Retina (tissue), 1 donor: ENCODE measurements around the gene CDC14B.

Experiments
- DNase-seq: peaks from one replicate; pipeline ENCODE4 v3.0.0-alpha.2; 2016

Gene CDC14B

DNA sequence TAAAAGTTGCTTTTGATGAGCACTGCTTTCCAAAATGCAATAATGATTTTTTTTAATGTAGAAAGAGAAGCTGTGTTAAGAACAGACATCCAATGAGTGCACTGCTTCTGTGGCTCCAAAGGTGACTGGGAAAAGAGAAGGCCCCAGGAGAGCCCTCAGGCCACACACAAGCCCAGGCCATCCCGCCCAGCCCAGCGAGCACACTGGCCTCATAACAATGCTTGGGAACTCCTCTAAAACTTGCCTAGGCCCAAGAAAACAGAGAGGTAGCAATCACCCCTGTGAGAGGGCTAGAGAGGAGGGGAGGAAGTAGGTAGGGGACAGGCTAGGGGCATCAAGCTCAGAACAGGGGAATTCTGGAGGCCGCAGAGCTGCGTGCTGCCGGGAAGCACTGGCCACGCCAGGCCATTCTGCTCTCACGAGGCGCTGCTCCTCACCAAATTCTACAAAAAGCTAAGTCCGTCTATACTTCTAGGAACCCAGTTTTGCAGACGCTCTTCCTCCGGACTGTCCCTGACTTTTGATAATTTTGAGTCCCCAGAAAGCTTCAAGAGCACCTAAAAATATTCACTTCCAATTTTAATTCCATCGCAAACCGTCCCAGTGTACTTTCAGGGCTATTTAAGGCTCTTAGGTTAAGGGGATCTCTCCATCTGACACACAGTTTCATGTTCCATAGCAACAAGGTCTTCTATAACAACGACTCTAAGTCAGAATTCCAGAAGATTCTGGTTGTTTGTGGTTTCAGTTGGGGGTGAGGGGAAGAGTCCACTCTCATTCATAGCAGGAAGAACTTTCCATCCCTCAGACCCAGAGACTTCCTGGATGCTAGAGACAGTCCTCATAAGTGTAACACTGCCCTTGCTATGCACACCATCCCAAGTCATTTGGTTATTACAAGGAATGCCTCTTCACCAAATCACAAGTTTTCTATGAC, 118.7 kb downstream of the CDC14B start:
- DNase-seq: no peak

DNA sequence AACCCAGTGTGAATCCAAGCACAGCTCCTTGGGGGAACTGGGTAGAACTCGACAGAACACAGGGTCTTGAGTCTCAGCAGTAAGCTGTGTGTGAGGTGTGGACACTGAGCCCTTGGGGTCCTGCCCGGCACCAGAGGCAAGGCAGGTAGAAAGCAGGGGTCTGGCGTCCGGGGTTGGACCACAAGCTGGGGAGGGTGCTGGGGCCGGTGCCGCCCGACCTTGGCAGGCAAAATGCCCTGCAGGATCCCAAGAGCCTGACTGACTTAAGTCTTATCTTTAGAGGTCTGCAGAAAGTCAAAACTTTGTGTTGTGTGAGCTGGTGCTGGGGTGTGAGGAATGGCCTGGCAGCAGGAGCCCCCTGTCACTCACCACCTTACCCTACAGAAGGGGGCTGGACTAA, 120.4 kb downstream of the CDC14B start:
- DNase-seq: no peak

DNA sequence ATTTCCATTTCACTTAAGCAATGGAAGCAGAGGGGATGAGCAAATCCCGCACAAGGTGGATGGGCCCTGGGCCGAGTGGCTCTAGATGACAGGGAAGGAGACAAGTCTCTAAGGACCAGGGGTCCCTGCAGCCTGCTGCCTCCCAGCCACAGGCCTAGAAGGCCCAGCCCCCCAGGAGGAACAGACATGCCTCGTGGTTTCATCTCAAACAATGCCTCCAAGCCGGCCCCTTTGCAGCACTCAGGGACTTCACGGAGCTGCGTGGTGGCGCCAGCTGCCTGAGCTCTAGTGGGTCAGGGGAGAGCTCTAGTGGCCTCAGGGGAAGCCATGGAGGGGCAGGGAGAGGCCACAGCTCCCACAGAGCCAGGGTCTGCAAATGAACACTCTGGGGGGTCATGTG, 120.8 kb downstream of the CDC14B start:
- no peak for DNase-seq

DNA sequence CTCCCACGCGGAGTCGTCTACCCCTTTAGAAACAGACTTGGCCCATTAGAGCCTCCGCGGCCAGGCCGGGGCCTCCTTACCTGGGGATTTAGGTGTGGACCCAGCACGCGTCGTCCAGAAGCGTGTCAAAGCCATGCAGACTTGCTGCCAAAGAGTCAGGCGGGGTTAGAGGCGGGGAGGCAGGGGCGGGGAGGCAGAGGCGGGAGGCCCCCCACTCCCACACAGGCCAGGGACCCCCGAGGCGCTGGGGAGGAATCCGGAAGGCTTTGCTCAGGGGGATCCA, 122.6 kb downstream of the CDC14B start:
- DNase-seq: no peak

DNA sequence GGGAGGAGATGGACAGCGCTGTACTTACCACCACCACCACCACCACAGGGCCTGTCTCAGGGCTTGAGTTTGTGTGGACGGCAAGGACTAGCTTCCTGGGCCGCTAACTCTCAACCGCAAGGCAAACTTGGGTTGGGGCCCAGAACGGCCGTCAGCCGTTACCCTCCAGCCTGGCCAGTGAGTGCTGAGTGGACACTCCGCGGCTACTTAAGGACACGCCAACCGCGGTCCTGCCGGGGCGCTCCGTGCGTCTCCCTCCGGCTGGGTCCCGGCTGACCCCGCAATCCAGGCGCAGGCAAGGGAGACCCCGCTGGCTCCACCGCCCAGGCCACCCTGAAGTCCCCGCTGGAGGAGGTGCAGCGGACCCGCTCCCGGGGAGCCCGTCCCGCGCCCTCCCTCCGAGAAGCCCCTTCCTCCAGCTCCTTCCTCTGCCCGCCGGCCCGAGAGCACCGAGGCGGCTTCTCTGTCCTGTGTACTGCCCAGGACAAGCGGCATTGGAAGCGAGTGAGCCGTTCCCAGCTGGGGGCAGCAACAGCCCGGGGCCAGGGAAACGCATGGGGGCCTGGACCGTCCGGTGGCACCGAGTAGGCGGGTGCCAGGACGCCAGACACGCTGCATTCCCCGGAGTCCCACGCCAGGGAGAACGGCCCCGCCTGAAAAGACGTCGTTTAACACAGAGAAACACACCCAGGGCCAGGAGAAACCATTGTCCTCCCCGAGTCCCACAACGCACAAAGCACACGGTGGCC, 123.1 kb downstream of the CDC14B start:
- DNase-seq: no peak

DNA sequence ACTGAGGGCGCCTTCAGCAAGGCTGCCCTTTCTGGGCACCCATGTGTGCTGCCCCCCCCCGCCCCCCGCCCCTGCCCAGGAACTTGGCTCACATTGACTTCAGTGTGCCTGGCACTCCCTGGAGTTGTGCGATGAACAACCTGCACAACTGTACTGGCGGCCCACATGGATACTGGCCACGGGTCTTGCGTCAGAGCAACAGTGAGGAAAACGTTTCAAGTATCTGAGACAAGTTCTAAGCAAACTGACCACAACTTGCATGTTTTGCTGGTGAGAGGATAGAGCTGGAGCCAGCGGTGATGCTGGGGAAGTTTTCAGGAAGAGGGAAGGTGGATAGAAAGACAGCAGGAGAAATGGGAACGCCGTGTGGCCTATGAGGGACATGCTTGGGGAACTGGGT, 124.3 kb downstream of the CDC14B start:
- no peak for DNase-seq

DNA sequence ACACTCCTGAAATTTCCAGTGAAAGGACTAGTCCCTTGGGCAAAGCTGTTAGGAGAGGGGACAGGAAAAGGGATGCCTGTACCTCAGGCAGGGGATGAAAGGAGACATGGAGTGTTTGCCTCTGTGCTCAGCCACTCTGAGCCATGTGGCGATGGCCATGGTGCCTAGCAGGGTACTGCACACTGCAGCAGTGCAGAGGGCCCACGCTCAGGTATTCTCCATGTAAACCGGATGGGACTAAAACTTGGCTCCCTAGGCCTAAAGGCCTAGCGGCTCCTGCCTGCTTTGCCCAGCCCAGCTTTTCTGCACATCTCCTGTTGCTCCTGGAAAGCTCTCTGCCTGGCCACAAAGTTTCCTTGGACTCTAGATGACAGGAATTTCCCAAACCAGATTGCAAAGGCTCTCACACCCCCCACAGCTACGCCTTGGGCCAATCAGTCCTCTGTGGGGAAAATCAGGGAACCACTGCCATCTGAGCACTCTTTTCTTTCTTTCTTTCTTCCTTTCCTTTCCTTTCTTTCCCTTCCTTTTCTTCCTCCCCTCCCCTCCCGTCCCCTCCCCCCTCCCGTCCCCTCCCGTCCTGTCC, 125.3 kb downstream of the CDC14B start:
- DNase-seq: no peak

DNA sequence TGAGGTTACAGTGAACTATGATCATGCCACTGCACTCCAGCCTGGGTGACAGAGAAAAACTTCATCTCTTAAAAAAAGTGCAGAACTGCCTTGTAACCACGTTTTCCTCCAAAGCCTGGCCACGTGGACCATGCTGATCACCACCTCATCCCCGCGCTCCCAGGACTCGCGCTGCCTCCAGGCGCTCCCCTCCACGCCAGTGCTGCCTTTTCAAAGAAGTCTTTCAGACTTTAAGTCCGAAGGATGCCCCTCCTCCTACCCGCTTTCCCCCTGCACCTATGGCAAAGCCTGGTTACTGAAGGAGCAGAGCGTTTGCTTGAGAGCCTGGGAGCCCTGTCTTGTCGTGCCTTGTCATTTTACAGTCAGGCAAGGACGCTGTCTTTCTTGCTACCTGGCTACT, 125.9 kb downstream of the CDC14B start:
- no peak for DNase-seq

DNA sequence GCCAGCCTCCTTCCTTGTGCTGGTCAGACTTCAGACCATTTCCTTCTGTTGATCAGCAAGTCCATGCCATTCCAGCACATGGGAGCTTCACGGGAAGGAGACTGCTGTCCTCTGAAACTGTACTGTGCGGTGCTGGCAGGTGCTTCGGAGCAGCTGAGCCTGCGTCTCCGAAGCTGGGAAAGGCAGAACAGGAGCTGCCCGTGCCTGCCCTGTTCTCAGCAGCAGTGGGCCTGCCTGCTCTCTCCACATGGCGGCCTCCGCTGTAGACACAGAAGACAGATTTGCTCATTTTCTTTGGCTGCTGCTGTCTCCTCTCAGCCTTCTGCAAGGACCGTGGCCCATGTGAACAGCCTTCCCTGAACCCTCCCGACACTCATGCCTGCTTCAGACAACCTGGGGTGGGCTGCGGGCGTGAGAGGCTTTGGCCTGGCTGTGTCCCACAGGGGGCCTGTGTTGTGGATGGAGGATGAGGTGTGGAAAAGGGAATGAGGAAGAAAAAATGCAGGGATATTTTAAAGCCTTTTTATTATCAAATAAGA, 126.6 kb downstream of the CDC14B start:
- no peak for DNase-seq

DNA sequence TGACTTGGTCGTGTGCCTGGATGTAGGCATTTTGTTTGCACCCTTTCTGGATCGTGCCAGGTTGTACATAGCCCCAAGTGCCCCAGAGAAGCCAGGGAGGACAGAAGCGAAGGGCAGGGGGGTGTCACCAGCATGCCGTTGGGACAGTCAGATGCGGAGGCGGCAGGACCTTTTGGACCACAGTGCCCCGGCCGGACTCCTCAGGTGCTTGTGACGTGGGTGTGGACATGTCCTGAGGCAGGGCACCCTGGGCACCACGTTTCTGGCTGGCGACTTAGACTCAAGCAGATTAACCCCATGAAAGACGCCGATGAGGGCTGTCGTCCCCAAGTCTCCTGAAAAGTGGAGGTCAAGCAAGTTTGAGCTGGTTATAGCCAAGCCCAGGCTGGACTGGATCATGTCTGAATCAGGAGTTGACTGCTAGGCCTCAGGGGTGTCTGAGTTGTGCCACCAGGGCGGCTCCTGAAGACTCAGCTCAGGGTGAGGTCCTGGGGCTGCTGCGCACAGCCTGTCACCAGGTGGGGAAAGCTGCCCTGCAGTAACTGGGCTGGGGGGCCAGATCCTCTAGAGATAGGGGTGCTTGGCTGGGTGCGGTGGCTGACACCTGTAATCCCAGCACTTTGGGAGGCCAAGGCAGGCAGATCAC, 127.6 kb downstream of the CDC14B start:
- DNase-seq: no peak

DNA sequence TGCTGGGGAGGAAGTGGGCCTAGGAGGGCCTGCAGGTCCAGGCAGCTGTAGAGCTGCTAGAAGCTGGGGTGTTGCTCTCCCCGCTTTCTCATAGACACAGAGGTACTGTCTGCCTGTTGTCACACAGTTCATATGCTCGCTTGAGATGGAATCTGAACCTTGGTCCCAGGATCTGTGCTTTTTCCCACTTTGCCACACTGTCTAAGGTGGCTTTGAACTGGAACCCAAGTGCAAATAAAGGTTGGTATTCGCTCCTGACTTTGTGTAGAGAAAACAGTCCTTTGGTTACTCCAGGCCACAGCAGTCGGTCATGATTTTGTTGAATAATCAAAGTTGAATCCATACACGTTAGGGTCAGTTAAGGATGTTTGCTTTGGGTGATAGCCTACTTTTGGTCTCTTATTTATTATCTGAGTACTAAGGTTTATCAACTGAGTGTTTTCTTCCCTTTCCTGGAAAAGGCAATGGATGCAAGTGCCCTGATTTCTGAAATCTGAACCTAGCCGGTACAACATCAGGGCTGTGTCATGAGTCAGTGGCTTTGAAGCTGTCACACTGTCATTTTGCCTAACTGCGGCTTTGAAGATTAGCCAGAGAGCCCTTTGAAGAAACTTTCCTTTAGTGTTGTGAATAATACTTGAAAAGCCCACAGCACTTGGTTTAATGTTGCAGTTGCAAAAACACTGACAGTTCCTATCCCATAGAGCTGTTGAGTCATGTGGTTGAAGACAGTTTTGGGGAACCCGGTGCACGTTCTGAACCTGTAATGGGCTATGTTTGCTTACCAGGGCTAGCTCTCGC, 128.4 kb downstream of the CDC14B start:
- DNase-seq: no peak

DNA sequence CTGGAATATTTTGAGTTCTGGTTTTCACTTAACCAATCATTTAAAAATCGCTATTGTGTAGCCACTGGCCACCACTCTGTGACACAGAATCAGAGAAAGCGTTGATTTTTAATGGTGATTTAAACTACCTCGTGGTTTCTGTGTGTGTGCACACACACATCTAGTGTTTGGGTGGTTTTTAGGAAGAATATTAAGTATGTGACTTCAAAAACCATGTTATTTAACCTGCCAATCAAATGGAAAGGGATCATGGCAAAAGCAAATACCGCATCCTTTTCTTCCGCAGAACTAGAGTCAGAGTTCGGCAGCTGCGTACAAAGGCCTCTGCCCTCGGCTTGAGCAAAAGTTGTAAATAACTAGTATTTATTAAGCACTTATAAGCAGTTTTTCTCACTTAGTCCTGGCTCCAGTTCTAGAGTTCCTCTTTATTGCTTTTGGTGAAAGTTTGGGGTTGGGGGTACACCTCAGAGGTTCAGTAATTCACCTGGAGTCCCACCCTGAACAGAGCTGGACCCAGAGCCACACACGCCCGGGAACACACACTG, 129.0 kb downstream of the CDC14B start:
- DNase-seq: no peak

DNA sequence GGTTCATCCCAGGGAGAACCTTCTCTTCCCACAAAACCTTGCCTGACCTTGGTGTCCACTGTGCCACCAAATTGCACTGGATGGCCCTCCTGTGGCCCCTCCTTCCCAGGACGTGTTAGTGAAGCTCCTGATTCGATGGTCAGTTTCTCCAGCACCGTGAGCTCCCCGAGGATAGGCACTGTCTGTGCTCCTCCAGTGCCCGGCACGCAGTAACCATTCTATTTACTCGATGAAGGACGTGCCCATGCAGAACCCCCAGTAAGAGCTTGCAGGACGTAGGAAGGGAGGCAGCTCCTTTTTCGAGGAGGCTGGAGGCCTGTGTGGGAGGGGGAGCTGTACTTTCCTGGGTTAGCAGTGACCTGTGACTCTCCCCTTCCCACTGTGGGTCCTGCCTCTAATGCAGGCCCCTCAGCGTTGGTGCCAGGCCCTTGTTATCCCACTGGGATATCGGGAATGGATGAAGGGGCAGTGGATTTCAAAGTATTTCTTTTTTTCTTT, 130.1 kb downstream of the CDC14B start:
- DNase-seq: no peak

DNA sequence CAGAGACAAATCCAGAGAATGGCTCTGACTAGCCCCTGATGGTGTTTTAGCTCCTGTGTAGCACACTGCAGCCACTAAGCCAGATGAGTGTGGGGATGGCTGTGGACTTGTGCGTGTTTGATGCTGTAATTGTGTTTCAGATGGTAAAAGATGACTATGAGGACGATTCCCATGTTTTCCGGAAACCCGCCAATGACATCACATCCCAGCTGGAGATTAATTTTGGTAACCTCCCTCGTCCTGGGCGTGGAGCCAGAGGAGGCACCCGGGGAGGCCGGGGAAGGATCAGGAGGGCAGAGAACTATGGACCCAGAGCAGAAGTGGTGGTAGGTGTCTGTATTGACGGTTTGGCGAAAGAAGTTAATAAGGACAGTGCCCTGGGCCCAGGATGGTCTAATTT, 131.7 kb downstream of the CDC14B start:
- no peak for DNase-seq

DNA sequence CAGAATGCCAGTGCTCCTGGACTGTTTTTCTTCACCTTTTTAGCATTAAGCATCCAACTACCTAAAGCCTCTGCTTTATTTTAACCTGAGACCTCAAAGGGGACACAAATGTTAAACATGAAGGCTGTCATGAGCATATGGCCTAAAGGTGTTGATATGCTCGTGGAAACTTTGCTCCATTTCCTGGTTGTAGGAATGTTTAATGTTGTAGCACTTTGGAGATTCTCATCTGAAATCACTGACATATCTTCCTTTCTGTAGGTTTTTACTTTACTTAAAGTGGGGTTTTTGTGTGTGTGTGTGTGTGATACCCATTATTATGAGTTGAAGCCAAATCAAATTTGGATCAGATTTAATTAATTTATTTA, 132.6 kb downstream of the CDC14B start:
- no peak for DNase-seq

DNA sequence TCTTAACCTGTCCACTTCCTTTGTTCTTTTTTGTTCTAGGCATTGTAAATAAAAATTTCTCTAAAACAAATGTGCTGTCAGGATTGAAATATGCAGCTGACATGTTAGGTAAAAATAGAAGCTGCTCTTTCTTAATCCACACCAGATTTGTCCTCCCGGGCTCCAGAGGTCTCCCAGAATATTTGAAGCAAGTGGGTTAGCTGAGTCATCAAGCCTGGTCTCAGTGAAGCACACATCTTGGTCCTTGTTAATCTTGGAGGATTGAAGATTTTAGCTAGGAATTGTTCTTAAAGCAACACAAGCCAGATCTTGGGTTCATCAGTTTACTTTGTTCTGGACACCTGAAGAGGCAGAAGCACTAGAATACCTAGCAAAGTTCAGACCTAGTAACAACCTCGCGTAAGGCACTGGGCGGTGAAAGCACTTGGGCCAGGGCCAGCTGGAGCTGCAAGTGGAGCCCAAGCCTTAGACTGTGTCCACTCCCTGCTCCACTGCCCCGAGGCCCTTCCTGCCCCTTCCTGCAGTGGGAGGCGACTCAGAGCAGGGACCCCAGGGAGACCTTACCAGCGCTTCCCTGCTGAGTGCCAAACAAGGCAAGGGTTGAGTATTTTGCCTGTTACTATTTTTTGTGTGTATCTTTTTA, 133.1 kb downstream of the CDC14B start:
- no peak for DNase-seq

DNA sequence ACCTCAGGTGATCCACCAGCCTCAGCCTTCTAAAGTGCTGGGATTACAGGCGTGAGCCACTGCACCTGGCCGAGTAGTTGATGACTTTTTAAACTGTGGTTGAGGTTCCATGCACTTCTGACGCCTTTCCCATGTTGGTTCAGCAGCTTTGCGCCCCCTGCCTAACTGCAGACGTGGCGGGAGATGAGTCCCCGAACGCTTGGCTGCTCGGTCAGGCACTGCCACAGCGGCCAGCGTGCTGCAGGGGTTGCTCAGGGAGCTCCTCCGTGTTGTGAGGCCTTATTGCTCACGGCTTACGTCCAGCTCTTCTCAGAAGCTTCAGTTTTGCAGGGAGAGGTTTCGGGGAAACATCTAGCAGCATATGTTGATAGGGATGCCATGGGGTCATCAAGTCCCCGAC, 134.4 kb downstream of the CDC14B start:
- no peak for DNase-seq

DNA sequence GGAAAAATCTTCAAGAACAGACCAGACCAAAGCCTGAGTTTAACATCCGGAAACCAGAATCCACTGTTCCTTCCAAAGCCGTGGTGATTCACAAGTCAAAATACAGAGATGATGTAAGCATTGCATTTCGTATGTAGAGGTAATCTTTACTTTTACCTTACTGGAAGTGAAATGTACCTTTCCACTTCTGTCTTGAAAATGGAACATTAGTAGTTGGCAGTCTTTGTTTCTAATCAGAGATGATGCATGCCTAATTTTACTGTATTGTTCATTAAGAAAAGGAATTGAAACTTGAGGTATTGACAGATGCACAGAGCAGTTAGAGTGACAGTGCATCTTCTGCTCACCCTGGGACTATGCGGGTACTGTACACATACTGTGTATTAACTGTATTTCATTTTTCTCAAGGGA, 135.1 kb downstream of the CDC14B start:
- no peak for DNase-seq

DNA sequence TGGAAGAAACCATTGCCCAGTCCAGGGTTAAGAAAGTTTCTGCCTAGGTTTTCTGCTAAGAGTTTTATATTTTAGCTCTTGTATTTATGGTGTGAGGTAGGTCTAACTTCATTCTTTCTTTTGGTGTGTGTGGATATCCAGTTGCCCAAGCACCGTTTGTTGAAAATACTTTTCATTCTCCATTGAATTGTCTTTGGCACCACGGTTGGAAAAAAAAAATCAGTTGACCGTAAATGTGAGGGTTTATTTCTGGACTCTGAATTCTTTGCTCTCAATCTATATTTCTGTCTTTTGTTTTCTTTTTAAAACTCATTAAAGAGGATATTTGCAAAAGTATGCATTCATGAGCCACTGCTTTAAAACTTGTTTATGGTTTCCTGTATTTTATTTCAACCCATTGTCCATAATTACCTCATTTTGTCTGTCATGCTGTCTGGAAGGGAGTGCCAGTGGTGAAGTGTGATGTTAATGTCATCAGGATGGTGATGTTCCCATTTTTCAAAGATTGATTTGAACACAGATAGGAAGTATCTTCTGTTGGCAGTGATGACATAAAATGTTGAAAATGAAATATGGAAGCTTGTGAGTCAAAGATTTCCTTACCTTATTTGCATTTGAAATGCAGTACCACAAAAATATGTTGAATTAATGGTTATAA, 135.8 kb downstream of the CDC14B start:
- DNase-seq: no peak

DNA sequence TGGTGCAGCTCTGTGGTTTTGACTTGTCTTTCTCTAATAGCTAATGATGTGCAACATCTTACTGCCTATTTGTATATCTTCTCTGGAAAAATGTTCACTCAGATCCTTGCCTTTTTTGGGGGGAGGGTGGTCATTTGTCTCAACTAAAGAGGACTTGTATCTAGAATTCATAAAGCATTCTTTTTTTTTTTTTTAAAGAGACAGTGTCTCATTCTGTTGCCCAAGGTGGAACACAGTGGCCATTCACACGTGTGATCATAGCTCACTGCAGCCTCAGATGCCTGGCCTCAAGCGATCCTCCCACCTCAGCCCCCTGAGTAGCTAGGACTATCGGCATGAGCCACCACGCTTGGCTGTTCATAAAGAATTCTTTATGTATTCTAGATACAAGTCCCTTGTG, 136.4 kb downstream of the CDC14B start:
- DNase-seq: no peak

DNA sequence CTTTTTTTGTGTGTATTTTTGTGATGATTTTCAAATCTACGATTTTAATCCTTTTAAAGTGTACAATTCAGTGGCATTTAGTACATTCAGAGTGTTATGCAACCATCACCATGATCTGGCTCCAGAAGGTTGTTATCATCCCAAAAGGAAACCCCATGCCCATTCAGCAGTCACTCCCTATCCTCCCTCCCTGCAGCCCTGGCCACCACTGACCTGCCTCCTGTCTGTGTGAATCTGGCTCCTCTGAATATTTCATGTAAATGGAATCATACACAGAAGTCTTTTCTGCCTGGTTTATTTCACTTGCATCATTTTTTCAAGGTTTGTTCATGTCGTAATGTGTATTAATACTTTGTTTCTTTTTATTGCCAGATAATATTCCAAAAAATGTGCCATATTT, 137.2 kb downstream of the CDC14B start:
- no peak for DNase-seq
